Stomach (tissue), 9 donors: Measurements from ENCODE around the gene CHRNB1. TPM values are rescaled to one million over a fixed set of nuclear protein-coding genes. Genes with fewer than 3 reads are reported as not detected.

Source experiments
- DNase-seq, 2 donors: peaks; one replicate each; pipeline versions ENCODE4 v3.0.0 to v3.0.0-alpha.2; 2013 to 2019
- H3K27ac ChIP-seq, 5 donors: fragments of 200-600 bp in 4 of 5; sonication (generic) in 4 of 5; one replicate each; pipeline ENCODE4 v1.5.1; 2013 to 2019; ENCODE audit warnings: mild to moderate bottlenecking in 1 of 5, moderate library complexity in 1 of 5
- H3K27me3 ChIP-seq, 3 donors: fragments of 200-600 bp; sonication (generic); one replicate each; pipeline ENCODE4 v1.5.1; 2017 to 2019; ENCODE audit warnings: mixed run types in 1 of 3
- H3K36me3 ChIP-seq, 4 donors: fragments of 200-600 bp; sonication (generic); 1 replicate in 3 of 4; 2 replicates in 1 of 4; pipeline ENCODE4 v1.5.1; 2016 to 2019
- H3K4me1 ChIP-seq, 4 donors: fragments of 200-600 bp; sonication (generic); one replicate each; pipeline ENCODE4 v1.5.1; 2016 to 2019
- H3K4me3 ChIP-seq, 4 donors: fragments of 200-600 bp; sonication (generic) in 3 of 4; one replicate each; pipeline ENCODE4 v1.5.1; 2016 to 2019; ENCODE audit warnings: mild to moderate bottlenecking in 1 of 4
- H3K9me3 ChIP-seq, 4 donors: fragments of 200-600 bp; sonication (generic); one replicate each; pipeline ENCODE4 v1.5.1; 2016 to 2019
- CTCF ChIP-seq, 7 experiments: fragments of 450-650 bp in 4 of 7; fragments of 200-600 bp in 3 of 7; sonication (generic) in 3 of 7; IDR thresholded peaks; one replicate each; pipeline ENCODE4 v1.5.1; 2016 to 2019; ENCODE audit warnings: antibody characterized with exemption in 7 of 7, control low read depth in 2 of 7, mild to moderate bottlenecking in 1 of 7
- EP300 ChIP-seq: sonication (generic); formaldehyde crosslinking; IDR thresholded peaks from one replicate; pipeline ENCODE4 v1.6.1; 2017; ENCODE audit warnings: antibody characterized with exemption
- POLR2A ChIP-seq, 4 donors: fragments of 450-650 bp; IDR thresholded peaks; one replicate each; pipeline ENCODE4 v1.6.1; 2016; ENCODE audit warnings: antibody characterized with exemption in 4 of 4, control low read depth in 2 of 4, mild to moderate bottlenecking in 1 of 4, moderate library complexity in 1 of 4
- POLR2AphosphoS5 ChIP-seq, 3 donors: sonication (generic); formaldehyde crosslinking; IDR thresholded peaks; one replicate each; pipeline ENCODE4 v1.6.1; 2016; ENCODE audit warnings: antibody characterized with exemption in 3 of 3
- WGBS, 5 donors: extraction: QIAGEN DNeasy Blood & Tissue Kit in 3 of 5; methylation state at CpG; one replicate each; pipeline versions ENCODE4 v1.1.5 to v1.1.7; 2013 to 2018; 5-methylcytosine and 5-hydroxymethylcytosine counted together
- intact Hi-C: fragments of 100-400 bp; cut with DNase I; formaldehyde crosslinking; loops from one replicate; pipeline ENCODE4 v1.15.1; 2023; ENCODE audit warnings: low total_unique reads
- polyA plus RNA-seq, 3 donors: library from polyadenylated mRNA; stranded (reverse); fragments of 200-250 nt; gene quantifications; one replicate each; pipeline ENCODE4 v1.2.3, GENCODE V29; 2013
- total RNA-seq, 5 donors: library from RNA; depleted of rRNA; stranded (reverse); fragments of >200 nt; gene quantifications; one replicate each; pipeline versions ENCODE4 v1.1.0 to v1.2.3, GENCODE V29; 2014 to 2016
- donor health status: healthy with polysubstance abuse.
- donor health status: Bipolar disorder and iron deficiency.
- donor health status: healthy.

CHRNB1 gene
- total and polyA plus RNA-seq, 8 donors = 1.8 to 12.0 (median 7.8) TPM; not detected in 2

- intact Hi-C loops = no loop called here
- Histone ChIP-seq H3K4me3 (no peak overlapping the region), H3K27me3 (no peaks in the 10 kb centered on the region), H3K4me1 (peaks cover 0 to 10% (median 5%) of the 10 kb centered on the region in 4 donors), H3K9me3 (no peaks in the 10 kb centered on the region), H3K27ac (peak overlapping the region in 1 of 5 donors; percentile 8), H3K36me3 (peaks cover 65 to 76% (median 71%) of the 10 kb centered on the region in 4 donors)
- TF ChIP-seq CTCF (IDR thresholded peaks at IDR 0.05) (no peak), EP300 (no peak), POLR2AphosphoS5 (IDR thresholded peaks at IDR 0.05) (no peak), POLR2A (IDR thresholded peaks at IDR 0.05) (no peak)
- WGBS, 5 donors = 78 to 93% (median 90%) methylated on average over 7 to 10 of the region's 10 CpGs
- no peak for DNase-seq
Measured at GRCh38 chr17:7497228-7497627, 52.4 kb downstream of the CHRNB1 start.

- H3K27me3 ChIP-seq = no peaks in the 10 kb centered on the region
- TF ChIP-seq CTCF (IDR thresholded peaks at IDR 0.05) = no peak
- no peak for TF ChIP-seq POLR2AphosphoS5 (IDR thresholded peaks at IDR 0.05)
- no peak for TF ChIP-seq POLR2A (IDR thresholded peaks at IDR 0.05)
- H3K27ac ChIP-seq = no peak overlapping the region
- intact Hi-C loops = no loop called here
- H3K9me3 ChIP-seq = no peaks in the 10 kb centered on the region
- H3K36me3 ChIP-seq = peaks cover 69 to 79% (median 75%) of the 10 kb centered on the region in 4 donors
- no peak overlapping the region for H3K4me3 ChIP-seq
- no peak for DNase-seq
- WGBS, 5 donors = 87 to 94% (median 91%) methylated on average over 14 of the region's 14 CpGs
- peaks cover 0 to 8% (median 3%) of the 10 kb centered on the region in 4 donors for H3K4me1 ChIP-seq
Measured at GRCh38 chr17:7497636-7498035, 52.8 kb downstream of the CHRNB1 start.

- Histone ChIP-seq H3K27me3 (no peaks in the 10 kb centered on the region), H3K36me3 (peaks cover 82 to 90% (median 90%) of the 10 kb centered on the region in 4 donors), H3K9me3 (no peaks in the 10 kb centered on the region), H3K27ac (no peak overlapping the region), H3K4me1 (no peaks in the 10 kb centered on the region), H3K4me3 (no peak overlapping the region)
- intact Hi-C loops = no loop called here
- WGBS, 5 donors = 81 to 89% (median 87%) methylated on average over 10 to 11 of the region's 11 CpGs
- no peak for DNase-seq
- TF ChIP-seq CTCF (IDR thresholded peaks at IDR 0.05) (no peak), POLR2A (IDR thresholded peaks at IDR 0.05) (no peak), EP300 (no peak), POLR2AphosphoS5 (IDR thresholded peaks at IDR 0.05) (no peak)
Measured at GRCh38 chr17:7499161-7499560, 54.3 kb downstream of the CHRNB1 start.

- no peak for TF ChIP-seq POLR2AphosphoS5 (IDR thresholded peaks at IDR 0.05)
- TF ChIP-seq POLR2A (IDR thresholded peaks at IDR 0.05) = no peak
- no peak for TF ChIP-seq EP300
- no peak for TF ChIP-seq CTCF (IDR thresholded peaks at IDR 0.05)
- WGBS, 5 donors = 78 to 86% (median 85%) methylated on average over 14 of the region's 14 CpGs
- Histone ChIP-seq H3K27ac (no peak overlapping the region), H3K27me3 (no peaks in the 10 kb centered on the region), H3K36me3 (peaks cover 87 to 100% (median 100%) of the 10 kb centered on the region in 4 donors), H3K4me1 (no peaks in the 10 kb centered on the region), H3K9me3 (no peaks in the 10 kb centered on the region), H3K4me3 (no peak overlapping the region)
- no peak for DNase-seq
- intact Hi-C loops = no loop called here
Measured at GRCh38 chr17:7501729-7502128, 56.9 kb downstream of the CHRNB1 start.
